Stimulated activated CD4-positive, alpha-beta T cell treated with anti-CD3 and anti-CD28 coated beads, Interleukin-1b, Interleukin-23, amount 100 ng/mL, for 4 hours (primary cell): ENCODE measurements around the gene MYO19.
A peak's percentile ranks its signal among the peaks of the same experiment; 100 is the strongest.
"Not testable (repeated sequence)": the region's sequence is repeated elsewhere in the genome, so short reads cannot be mapped to it uniquely, and the experiment has no call there.

Experiments
- DNase-seq, 2 donors: peaks; one replicate each; pipeline ENCODE4 v3.0.0-alpha.2; 2020; ENCODE audit warnings: low read depth in 2 of 2

The MYO19 gene

GRCh38 chr17:36533935-36534839 is 481 bp downstream of the MYO19 start:
- peak; percentile 34 to 46 for DNase-seq

DNA sequence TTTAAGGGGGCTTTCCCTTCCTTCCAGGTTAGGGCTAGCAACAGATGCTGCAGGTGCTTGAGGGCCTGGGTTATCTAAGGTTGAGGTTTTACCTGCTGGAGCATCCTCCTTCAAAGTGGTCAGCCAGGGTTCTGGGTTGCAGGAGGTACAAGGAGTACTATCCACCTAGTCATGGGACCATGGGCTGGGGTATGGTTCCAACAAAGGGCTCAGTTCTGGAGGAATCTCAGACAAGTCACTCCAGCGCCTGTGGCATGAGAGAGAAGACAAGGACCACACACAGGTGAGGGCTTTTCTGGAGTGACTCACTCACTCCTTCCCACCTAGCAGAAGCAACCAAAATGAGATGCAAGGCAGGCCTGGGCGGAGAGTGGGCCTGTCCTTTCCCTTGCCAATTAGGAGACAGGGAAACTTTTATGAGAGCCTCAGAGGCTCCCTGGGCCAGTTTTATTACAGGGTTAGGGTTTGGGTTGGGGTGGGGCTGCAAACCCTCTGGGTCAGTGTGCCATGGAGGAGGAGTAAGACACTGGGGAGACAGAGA is 2.2 kb downstream of the MYO19 start:
- no peak for DNase-seq

- no peak for DNase-seq
These were observed 5.5 kb downstream of the MYO19 start for GRCh38 chr17:36529121-36529520.

DNA sequence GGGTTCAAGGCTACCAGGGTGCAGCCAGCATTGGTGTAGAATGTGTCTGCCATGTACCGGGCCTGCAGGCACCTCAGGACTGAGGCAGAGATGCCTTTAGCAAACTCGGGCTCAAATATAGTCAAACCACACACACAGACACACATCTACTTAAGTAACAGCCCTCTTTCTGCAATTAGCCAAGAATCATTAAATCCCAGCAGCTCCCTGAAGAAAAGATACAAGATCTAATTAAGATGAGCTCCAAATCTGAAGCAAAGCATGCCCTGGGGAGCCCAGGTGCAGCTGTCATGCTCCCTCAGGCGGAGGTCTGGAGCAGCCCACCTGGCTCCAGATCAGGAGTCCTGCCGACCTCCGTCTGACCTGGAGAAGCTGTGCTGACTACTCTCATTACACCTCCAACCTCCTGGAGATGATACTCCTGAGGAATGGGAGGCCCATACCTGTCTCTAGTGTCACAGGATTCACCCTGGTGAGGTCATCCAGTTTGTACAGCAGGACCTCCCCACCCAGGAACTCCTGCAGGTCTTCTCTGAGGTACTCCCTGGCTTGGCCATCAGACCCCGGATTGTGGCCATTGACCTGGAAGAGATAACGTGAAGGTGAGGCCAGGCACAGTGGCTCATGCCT is 6.9 kb downstream of the MYO19 start:
- no peak for DNase-seq

DNA sequence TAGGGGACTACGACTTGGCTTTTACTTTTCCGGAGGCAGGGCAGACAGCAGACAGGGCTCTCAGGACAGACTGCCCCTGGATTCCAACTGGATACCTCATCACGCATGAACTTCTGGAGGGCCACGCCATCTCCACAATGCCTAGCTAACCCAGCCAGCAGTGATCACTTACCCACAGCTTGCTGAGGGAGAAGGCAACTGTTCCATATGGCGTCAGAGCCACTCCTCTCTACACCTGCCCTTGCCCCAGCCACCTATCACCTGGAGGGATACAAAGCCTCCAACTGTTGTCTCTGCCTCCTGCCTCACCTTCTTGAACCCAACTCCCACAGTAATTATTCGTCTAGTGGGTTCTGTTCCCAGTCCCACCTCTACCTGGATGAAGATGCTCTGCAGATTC is 8.8 kb downstream of the MYO19 start:
- no peak for DNase-seq

DNA sequence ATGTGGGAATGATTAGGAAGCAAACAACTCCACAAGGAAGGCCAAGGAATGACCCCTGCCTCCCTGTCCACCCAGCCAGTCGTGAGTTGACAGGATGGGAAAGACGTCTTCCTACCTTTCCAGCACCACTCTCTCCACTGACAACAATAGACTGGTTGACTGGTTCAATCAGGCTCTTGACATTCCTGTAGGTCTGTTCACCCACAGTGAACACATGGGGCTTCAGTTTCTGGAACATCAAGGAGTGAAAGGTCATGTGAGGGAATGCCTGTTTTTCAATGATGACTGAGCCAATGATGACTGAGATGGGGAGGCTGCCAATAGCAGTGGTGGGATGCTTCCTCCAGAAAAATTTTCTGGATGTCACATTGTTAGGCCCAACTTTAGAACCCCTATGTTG is 9.6 kb downstream of the MYO19 start:
- DNase-seq, result no peak

GRCh38 chr17:36524428-36524876 is 10.2 kb downstream of the MYO19 start:
- no peak for DNase-seq

GRCh38 chr17:36523113-36523512 is 11.6 kb downstream of the MYO19 start:
- no peak for DNase-seq

DNA sequence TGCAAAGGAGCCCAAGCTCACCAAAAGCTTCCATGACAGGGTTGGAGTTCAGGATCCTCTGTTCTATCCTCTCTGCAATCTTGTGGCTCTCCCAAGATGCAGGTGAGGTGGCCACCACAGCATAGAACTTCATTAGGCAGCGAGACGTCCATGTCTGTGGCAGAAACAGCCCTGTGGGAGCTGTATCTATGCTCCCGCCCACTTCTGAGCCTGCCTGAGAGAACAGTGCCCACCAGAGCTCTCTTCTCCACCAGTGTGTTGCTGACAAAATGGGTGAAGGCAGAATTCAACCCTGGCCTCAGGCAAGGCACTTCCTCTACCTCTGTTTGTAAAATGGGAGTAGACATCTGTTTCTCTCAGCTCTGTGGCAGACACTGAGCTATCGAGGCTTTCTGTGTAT is 18.8 kb downstream of the MYO19 start:
- no peak for DNase-seq

DNA sequence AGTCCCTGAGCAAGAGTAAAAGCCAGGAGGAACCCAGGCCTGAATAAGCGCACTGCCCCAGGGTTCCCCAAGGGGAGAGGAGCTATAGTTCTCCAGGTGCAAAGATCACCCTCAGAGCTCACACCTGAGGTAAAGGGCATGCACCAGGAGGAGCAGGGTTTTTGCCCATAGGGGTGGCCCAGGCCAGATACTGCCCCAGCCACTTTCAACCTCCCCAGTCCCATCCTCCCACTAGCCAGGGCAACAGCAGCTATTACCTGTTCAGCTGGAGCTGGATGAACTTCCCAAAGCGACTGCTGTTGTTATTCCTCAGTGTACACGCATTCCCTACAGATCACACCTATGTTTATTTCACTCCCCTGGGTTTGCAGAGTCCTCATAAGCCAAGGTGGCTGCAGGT is 19.8 kb downstream of the MYO19 start:
- no peak for DNase-seq

DNA sequence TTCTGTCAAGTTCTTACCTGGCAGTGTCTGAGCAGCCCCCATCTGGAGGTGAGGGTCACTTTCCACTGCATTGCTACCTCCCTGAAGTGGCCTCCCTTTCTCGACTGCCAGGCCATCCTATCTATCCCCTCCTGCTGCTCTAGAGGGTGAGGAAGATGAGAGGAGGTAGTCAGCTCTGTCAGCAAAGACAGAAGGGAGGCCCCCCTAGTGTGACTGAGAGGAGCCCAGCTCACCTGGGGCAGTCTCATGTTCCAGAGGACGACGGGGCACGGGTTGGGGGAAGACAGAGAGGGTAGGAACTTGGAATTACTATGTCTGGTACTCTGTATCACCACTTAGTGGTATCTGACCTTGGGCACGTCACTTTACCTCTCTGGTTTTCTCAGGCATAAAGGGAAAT is 22.0 kb downstream of the MYO19 start:
- no peak for DNase-seq

DNA sequence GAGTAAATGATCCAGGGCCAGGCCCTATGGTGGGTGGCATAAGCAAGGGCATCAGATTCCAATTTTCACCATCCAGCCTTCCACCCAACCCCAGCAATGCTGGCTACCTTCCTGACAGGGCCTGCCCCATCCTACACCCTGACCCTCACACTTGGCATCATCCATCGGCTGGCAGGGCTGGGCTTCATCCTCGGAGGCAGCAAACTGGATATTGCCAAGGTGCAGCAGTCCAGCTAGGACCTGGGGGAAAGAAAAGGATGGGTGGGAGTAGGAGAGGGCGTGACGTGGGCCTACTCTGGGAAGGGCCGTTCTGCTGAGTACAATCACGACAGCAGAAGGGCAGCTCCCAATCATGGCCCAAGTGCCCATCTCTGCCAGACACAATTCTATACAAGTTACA is 23.5 kb downstream of the MYO19 start:
- no peak for DNase-seq

GRCh38 chr17:36510636-36511035 is 24.0 kb downstream of the MYO19 start:
- DNase-seq, result no peak

- no peak for DNase-seq
These were observed 25.2 kb downstream of the MYO19 start for GRCh38 chr17:36509272-36509985.

- DNase-seq, result not testable (repeated sequence)
These were observed 26.2 kb downstream of the MYO19 start for GRCh38 chr17:36508439-36508838.

- no peak for DNase-seq
These were observed 27.4 kb downstream of the MYO19 start for GRCh38 chr17:36507266-36507665.

GRCh38 chr17:36506831-36507230 is 27.8 kb downstream of the MYO19 start:
- DNase-seq, result no peak

DNA sequence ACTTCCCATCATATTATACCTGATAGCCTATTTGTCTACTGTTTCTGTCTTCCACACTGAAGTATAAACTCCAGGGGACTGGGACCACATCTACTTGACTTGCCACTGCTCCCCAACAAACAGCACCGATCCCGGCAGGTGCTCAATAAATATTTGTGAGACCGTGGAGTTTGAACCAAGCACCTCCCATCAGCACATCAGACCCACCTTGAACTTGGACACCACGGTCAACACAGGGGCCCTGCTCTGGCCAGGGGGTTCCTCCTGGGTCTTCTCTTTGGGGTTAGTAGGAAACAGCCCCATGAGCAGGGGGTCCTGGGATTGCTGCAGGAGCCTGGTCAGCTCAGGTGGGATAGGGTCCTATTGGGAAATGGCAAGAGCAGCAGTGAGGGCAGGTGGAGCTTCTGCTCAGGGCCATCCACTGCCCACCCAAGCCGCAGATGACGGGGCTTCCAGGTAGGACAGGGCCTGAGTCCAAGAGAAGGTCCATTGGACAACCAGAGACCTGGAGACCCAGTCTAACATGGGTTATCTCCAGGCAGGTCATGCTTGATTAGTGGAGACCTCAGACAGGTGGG is 28.3 kb downstream of the MYO19 start:
- DNase-seq, result no peak

- DNase-seq, result no peak
These were observed 29.5 kb downstream of the MYO19 start for GRCh38 chr17:36505171-36505570.

- no peak for DNase-seq
These were observed 30.5 kb downstream of the MYO19 start for GRCh38 chr17:36504156-36504545.

- DNase-seq, result no peak
These were observed 31.1 kb downstream of the MYO19 start for GRCh38 chr17:36503456-36504155.
